ENCODE measurements around the gene HHEX. TPM values are rescaled to one million over a fixed set of nuclear protein-coding genes. Genes with fewer than 3 reads are reported as not detected.
"Not testable (repeated sequence)": the region's sequence is repeated elsewhere in the genome, so short reads cannot be mapped to it uniquely, and the experiment has no call there.

The HHEX gene
- total RNA-seq, 1 donor from 2014 or later = 1.1 TPM

- no peak for ATAC-seq
Measured at GRCh38 chr10:92737484-92737883, 47.7 kb downstream of the HHEX start.

- ATAC-seq = no peak
Measured at GRCh38 chr10:92740762-92741161, 51.0 kb downstream of the HHEX start.

GRCh38 chr10:92741741-92742140 is 52.0 kb downstream of the HHEX start:
- not testable (repeated sequence) for ATAC-seq

- peak; percentile 68 for ATAC-seq
Measured at GRCh38 chr10:92742331-92743228, 52.8 kb downstream of the HHEX start.

Other genes with a start within 250 kb of the HHEX start
- 36.4 TPM for gene IDE, start 115.9 kb upstream of the HHEX start, total RNA-seq
- gene KIF11, start 96.8 kb upstream of the HHEX start, total RNA-seq = 16.8 TPM
- 3.1 TPM for gene EXOC6, start 158.6 kb downstream of the HHEX start, total RNA-seq

Data from esophagus mucosa (tissue), 1 donor.